ENCODE measurements around the gene ANKRD34A. TPM values are rescaled to one million over a fixed set of nuclear protein-coding genes. Genes with fewer than 3 reads are reported as not detected.

The ANKRD34A gene
- total RNA-seq, 1 donor from 2014 or later = 1.7 TPM

Other genes starting within 250 kb of the ANKRD34A start
- not detected for gene CD160, start 245.1 kb downstream of the ANKRD34A start, total RNA-seq
- gene RNF115, start 140.5 kb downstream of the ANKRD34A start, total RNA-seq = 19.9 TPM
- 23.6 TPM for gene POLR3C, start 140.4 kb downstream of the ANKRD34A start, total RNA-seq
- 4.2 TPM for gene NUDT17, start 118.9 kb downstream of the ANKRD34A start, total RNA-seq
- 8.4 TPM for gene PIAS3, start 105.5 kb downstream of the ANKRD34A start, total RNA-seq
- 1.7 TPM for gene ANKRD35, start 78.7 kb downstream of the ANKRD34A start, total RNA-seq
- gene ITGA10, start 54.5 kb downstream of the ANKRD34A start, total RNA-seq = 0.49 TPM
- 32.5 TPM for gene PEX11B, start 45.9 kb downstream of the ANKRD34A start, total RNA-seq
- gene RBM8A, start 37.1 kb downstream of the ANKRD34A start, total RNA-seq = 71.3 TPM
- 22.4 TPM for gene LIX1L, start 6.6 kb downstream of the ANKRD34A start, total RNA-seq
- 10.6 TPM for gene POLR3GL, start 115 bp upstream of the ANKRD34A start, total RNA-seq
- 144 TPM for gene TXNIP, start 32.0 kb upstream of the ANKRD34A start, total RNA-seq
- under 0.01 TPM for gene HJV, start 57.2 kb upstream of the ANKRD34A start, total RNA-seq
- gene NBPF10, start 180.2 kb upstream of the ANKRD34A start, total RNA-seq = 0.74 TPM